ENCODE measurements around the gene KLF1.
"Not testable (repeated sequence)": the region's sequence is repeated elsewhere in the genome, so short reads cannot be mapped to it uniquely, and the experiment has no call there.

The KLF1 gene

DNA sequence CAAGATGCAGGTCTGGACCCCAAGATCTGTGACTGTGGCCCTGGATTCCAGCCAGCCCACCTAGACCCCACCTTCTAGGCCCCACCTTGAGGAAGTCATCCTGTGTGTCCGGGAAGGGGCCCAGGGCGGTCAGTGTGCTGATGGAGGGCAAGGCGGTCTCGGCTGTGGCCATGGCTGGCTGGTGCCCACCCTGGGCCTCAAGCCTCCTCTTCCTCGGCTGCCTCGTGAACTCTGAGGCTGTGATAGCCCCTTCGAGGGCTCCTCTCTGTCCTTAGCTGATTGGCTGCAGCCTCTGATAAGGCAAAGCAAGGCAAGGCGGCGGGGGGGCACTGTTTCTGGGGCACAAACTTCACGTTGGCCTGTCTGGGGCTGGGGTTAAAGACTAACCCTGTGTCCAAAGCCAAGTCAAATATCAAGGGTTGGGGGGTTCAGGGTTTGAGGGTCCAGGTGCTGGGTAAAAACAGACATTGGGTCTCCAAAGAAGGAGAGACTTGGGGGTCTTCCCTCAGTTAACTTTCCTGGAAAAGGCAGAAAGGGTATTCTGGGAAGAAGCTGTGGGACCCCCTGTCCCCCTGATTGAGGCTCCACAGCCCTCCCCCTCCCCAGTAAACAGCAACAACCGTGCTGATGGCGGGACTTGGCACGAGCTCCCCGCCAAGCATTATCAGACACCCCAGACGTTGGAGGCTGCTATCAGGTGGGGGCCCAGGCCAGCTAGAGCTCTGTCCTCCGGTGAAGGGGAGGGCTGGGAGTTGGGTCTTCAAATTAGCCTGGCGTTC is at the start of gene KLF1:
Gene KLF1, minus strand, starts transcription at position 233 of the 779 bp plus-strand sequence. Its CDS starts 61 bp downstream, at position 172.
- no peak for DNase-seq

GRCh38 chr19:12936582-12936981 is 49.6 kb upstream of the KLF1 start:
- DNase-seq, result no peak

- no peak for DNase-seq
Measured at GRCh38 chr19:12935071-12935470, 48.1 kb upstream of the KLF1 start.

DNA sequence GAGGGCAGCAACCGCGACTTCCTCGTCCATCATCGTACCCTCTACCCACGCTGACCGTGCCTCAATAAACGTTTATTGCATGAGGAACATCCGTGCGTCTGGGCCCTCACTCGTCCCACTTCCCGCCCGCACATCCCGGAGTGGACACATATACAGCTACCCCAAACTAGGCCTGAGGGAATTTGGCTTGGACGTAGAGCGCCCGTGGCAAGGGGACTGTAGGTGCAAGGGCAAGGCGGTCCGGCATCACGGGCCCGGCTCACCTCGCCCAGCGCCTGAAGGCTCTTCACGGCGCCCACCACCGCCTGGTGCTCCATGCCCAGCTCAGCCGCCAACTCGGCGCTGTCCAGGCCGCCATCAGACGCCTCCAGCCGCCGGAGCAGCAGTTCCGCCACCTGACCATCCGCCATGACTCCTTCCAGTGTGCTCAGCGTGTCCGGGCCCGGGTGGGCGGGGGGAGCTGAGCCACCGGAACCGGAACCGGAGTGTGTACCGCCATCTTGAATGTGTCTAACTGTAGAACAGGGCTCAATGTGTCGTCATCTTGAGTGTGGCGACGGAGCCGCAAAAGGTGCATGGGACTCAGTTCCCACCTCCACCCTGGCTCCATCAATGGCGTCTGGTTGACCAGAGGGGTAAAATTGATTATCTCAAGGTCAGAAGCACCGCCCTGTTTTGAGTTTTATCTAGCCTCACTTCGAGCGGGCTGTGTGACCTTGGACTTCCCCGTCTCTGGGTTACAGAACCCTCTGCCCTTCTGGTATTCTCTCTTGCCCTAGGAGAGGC is 46.5 kb upstream of the KLF1 start, which contains the start of gene FARSA:
Gene FARSA, minus strand, starts transcription at position 425 of the 786 bp plus-strand sequence. Its CDS starts 15 bp downstream, at position 410.
- peak; percentile 67 to 94 for DNase-seq

GRCh38 chr19:12932392-12933286 is 45.6 kb upstream of the KLF1 start:
- DNase-seq, result no peak

- no peak for DNase-seq
Measured at GRCh38 chr19:12930002-12930645, 43.1 kb upstream of the KLF1 start.

- no peak for DNase-seq
Measured at GRCh38 chr19:12924621-12925310, 37.8 kb upstream of the KLF1 start.

DNA sequence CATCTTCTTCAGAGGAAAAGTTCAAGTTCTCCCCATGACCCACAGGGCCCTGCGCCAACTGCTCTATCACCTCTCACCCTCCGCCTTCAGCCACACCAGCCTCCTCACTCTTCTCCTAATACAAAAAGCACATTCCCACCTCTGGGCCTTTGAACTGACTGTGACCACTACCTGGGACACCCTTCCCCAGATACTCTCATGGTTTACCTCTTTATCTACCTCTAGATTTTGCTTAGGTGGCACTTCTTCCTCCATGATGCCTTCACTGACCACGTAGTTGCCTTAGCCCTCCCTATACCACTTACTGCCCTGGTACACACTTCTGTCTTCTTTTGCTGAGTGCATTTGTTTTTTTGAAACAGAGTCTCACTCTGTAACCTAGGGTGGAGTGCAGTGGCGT is 36.0 kb upstream of the KLF1 start:
- no peak for DNase-seq

- DNase-seq, result no peak
Measured at GRCh38 chr19:12921047-12921446, 34.0 kb upstream of the KLF1 start.

GRCh38 chr19:12918253-12918652 is 31.3 kb upstream of the KLF1 start:
- no peak for DNase-seq

- DNase-seq, result not testable (repeated sequence)
Measured at GRCh38 chr19:12915860-12916259, 28.9 kb upstream of the KLF1 start.

- no peak for DNase-seq
Measured at GRCh38 chr19:12913851-12914690, 27.1 kb upstream of the KLF1 start.

DNA sequence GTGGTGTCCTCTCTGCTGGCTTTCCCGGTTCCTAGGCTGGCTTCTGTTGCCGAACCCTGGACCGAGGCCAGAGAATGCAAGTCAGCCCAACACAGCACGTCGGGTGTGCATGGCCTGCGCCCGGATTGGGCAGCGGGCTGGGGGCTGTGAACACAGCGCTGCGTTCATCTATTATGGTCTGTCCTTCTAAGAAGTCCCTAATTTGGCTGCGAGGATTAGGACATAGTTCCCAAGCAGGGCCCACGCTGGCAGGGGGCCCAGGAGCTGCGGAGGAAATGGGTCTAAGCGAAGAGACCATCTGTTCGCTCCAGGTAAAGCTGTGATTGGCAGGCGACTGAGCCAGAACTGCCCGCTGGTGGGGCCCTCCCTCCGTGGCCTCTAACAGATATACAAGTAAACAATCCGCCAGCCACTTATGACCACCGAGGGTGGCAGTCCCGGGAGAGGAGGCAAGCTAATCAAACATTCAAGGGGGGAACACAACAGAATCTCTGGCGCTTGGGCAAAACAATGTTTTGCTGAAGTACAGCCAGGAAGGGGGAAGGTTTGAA is 26.1 kb upstream of the KLF1 start:
- DNase-seq, result peak; percentile 83 to 89

DNA sequence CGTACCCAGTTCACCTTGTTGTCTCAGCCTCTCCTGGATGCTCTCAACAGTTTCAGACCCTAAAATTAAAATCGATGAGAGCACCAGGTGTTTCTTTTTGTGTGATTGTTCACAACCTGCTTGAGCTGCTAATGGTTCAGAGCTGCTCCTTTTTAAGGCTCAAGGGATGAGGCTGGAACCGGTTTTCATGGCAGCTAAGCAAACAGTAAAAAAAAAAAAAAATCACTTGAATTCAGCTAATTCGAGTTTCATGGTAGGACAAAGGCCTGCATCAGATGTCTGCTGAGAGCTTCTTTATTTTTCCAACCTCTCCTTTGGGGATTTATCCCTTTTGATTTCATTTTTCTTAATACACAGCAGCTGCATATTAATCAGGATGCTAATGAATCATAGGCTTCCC is 25.6 kb upstream of the KLF1 start:
- no peak for DNase-seq

- no peak for DNase-seq
Measured at GRCh38 chr19:12907166-12907565, 20.2 kb upstream of the KLF1 start.

GRCh38 chr19:12899891-12900518 is 13.0 kb upstream of the KLF1 start:
- no peak for DNase-seq

DNA sequence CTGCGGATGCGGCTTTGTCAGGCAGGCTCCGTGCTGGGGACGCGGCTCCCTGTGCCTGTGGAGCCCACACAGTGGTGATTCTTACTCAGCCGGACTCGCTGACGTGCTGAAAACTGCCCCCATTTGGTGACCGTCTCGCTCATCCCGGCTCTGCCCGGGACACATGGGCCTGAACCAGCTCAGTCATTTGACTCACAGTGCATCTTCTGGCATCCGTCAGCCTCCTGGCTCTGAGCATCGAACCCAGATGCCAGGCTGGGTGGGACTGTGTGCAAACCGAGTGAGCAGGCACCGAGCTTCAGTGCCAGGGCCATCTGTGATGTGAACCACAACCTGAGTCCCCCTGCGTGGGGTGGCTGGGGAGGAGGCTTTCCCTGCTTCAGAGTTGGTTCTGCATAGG is 9.5 kb upstream of the KLF1 start:
- peak in 1 of 2 experiments; percentile 36 for DNase-seq

- DNase-seq, result no peak
Measured at GRCh38 chr19:12893582-12893981, 6.6 kb upstream of the KLF1 start.

DNA sequence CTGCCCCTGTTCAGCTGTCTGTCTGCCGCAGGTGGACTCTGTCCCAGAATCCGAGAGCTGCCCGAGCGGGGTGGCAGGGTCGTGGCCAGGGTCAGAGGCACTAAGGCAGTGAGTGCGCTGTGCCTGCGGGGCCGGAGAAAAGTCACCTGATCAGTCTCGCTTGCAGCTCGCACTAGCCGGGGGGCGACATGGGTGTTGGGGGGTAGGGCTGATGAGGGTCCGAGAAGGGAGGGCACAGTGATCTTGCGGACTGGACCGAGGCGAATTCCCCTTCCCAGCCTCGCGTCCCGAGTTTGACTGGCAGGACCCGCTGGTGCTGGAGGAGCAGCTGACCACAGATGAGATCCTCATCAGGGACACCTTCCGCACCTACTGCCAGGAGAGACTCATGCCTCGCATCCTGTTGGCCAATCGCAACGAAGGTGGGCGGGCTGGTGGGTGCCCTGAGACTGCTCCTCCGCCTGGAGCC is 4.6 kb upstream of the KLF1 start:
- DNase-seq, result no peak

All from cerebellar nuclear complex (tissue), 1 donor.